DND-41 (cell line): ENCODE results near the gene TTLL10.

Source experiments
- ATAC-seq: fragments of 200-7000 bp; cut with Tn5 transposase; 3 replicates; pipeline ENCODE4 v1.9.1; 2021; ENCODE audit warnings: low read depth; ENCODE audit not compliant: insufficient read depth
- DNase-seq: peaks from one replicate; pipeline ENCODE4 v3.0.0-alpha.2; 2020
- H2AFZ ChIP-seq: 2 replicates; pipeline ENCODE4 v1.6.0; 2012; ENCODE audit warnings: low read depth, low read length
- H3K27ac ChIP-seq: 2 replicates; pipeline ENCODE4 v1.5.1; 2012; ENCODE audit warnings: low read length, inconsistent platforms
- H3K27me3 ChIP-seq: fragments of 200-600 bp; sonication (generic); 2 replicates; pipeline ENCODE4 v1.6.0; 2012; ENCODE audit warnings: low read length, mild to moderate bottlenecking, inconsistent platforms; ENCODE audit not compliant: insufficient read depth, poor library complexity
- H3K36me3 ChIP-seq: 2 replicates; pipeline ENCODE4 v1.5.1; 2012; ENCODE audit warnings: low read length, inconsistent platforms; ENCODE audit not compliant: insufficient read depth
- H3K4me1 ChIP-seq: 2 replicates; pipeline ENCODE4 v1.5.1; 2012; ENCODE audit warnings: mild to moderate bottlenecking, low read length; ENCODE audit not compliant: insufficient read depth
- H3K4me2 ChIP-seq: 2 replicates; pipeline ENCODE4 v1.6.0; 2012; ENCODE audit warnings: mild to moderate bottlenecking, moderate library complexity, low read length, inconsistent platforms; ENCODE audit not compliant: insufficient read depth
- H3K4me3 ChIP-seq, 2 experiments: fragments of 200-600 bp in 1 of 2; shearing (Covaris generic) in 1 of 2; 2 replicates each; pipeline ENCODE4 v1.5.1; 2012 to 2016; ENCODE audit warnings: inconsistent platforms in 2 of 2, low read length in 2 of 2, mild to moderate bottlenecking in 2 of 2, low read depth in 1 of 2, moderate library complexity in 1 of 2
- H3K79me2 ChIP-seq: 2 replicates; pipeline ENCODE4 v1.6.0; 2012; ENCODE audit warnings: low read length, inconsistent platforms; ENCODE audit not compliant: insufficient read depth
- H3K9ac ChIP-seq: 2 replicates; pipeline ENCODE4 v1.6.0; 2012; ENCODE audit warnings: low read depth, mild to moderate bottlenecking, inconsistent platforms, low read length, moderate library complexity
- H3K9me3 ChIP-seq: 2 replicates; pipeline ENCODE4 v1.5.1; 2012; ENCODE audit warnings: low read length, moderate library complexity, mild to moderate bottlenecking, inconsistent platforms; ENCODE audit not compliant: insufficient read depth, severe bottlenecking
- H4K20me1 ChIP-seq: 2 replicates; pipeline ENCODE4 v1.6.0; 2012; ENCODE audit warnings: low read length; ENCODE audit not compliant: insufficient read depth
- EZH2 ChIP-seq: IDR thresholded peaks from 3 replicates; pipeline ENCODE4 v1.6.1; 2012; ENCODE audit warnings: borderline replicate concordance, low read depth, mild to moderate bottlenecking, moderate library complexity, low read length, inconsistent platforms; ENCODE audit not compliant: severe bottlenecking
- TF ChIP-seq, protein P1 (sequence below): IDR thresholded peaks from 2 replicates; pipeline ENCODE4 v1.5.1; 2012; ENCODE audit warnings: borderline replicate concordance, low read length, moderate library complexity, mild to moderate bottlenecking; ENCODE audit not compliant: poor library complexity, severe bottlenecking; ENCODE audit errors: extremely low read depth

TTLL10 gene

DNA sequence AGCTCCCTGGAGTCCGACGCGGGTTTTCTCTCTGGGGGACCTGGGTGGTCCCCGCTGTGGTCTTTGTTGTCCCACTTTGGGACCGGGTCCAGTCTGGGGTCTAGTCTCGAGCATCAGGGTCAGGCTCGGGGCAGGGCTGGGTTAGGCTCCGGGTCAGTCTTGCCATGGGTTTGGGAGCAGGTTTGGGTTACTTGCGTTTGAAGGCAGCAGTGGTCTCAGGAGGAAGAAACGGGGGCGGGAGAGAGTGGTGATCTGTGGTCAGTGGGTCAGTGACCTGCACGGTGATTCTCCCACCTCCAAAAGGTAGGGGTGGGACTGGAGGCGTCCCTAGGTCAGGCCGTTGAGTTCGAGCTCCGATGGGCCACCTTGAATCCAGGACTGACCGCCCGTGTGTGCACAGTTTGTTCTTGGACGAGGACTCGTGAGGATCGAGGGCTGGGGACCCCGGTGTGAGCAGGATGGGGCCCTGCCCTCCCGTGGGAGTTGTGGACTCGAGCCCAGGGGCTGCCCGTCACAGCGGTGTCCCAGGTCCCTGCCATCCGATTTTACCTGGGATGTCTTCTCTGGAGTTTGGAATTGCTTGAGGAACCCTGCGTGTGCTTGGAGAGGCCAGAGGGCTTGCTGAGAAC, 60.6 kb downstream of the TTLL10 start:
- H3K36me3 ChIP-seq, result peaks cover 40% of the 10 kb centered on the region
- peaks cover 39% of the 10 kb centered on the region for H3K4me1 ChIP-seq
- TF ChIP-seq, protein P1, sequence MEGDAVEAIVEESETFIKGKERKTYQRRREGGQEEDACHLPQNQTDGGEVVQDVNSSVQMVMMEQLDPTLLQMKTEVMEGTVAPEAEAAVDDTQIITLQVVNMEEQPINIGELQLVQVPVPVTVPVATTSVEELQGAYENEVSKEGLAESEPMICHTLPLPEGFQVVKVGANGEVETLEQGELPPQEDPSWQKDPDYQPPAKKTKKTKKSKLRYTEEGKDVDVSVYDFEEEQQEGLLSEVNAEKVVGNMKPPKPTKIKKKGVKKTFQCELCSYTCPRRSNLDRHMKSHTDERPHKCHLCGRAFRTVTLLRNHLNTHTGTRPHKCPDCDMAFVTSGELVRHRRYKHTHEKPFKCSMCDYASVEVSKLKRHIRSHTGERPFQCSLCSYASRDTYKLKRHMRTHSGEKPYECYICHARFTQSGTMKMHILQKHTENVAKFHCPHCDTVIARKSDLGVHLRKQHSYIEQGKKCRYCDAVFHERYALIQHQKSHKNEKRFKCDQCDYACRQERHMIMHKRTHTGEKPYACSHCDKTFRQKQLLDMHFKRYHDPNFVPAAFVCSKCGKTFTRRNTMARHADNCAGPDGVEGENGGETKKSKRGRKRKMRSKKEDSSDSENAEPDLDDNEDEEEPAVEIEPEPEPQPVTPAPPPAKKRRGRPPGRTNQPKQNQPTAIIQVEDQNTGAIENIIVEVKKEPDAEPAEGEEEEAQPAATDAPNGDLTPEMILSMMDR, result no peak
- no peak for TF ChIP-seq EZH2
- peak overlapping the region; percentile 83 for H3K9ac ChIP-seq
- H3K4me2 ChIP-seq, result peak overlapping the region; percentile 99
- no peak for DNase-seq
- H3K4me3 ChIP-seq, result 0 out of 4 replicates have a peak overlapping the region, but pooled peaks of 1 of the 2 experiments have one; percentile 95
- ATAC-seq, result no peak
- no peak overlapping the region for H2AFZ ChIP-seq
- H3K9me3 ChIP-seq, result no peaks in the 10 kb centered on the region
- H3K27me3 ChIP-seq, result no peaks in the 10 kb centered on the region
- H3K27ac ChIP-seq, result no peak overlapping the region
- H3K79me2 ChIP-seq, result peaks cover 54% of the 10 kb centered on the region
- H4K20me1 ChIP-seq, result peaks cover 52% of the 10 kb centered on the region

DNA sequence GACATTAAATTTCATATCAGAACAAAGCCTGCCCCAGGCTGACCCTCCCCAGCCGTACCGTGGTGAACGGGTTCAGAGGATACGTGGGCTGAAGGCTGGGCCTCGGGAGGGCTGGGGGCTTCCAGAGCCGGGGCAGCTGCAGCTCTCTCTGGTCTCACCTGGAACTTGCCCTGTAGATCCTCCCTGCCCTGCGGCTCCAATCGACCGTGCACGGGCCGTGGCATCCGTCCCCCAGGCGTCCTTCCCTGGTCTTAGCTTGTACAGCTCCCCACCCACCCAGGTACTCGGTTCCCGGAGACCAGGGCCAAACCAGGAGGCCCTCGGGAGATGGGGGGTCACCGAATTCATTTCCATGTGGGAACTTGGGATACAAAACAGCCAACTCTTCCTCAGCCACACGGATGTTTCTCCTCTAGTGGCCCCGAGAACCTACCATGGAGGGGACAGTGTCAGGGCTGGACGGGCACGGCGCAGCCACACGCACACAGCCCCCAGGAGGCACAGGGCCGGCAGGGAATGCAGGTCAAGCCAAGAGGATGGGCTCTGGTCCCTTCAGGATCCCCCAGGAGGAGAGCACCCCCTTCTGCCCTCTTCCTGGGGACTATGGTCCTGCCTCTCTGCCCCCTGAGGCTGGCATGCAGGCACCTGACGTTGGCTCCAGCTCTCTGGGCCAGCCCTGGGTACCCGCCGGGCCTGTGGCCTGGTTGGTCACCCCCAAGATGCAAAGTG, 61.5 kb downstream of the TTLL10 start:
- peaks cover 45% of the 10 kb centered on the region for H3K79me2 ChIP-seq
- no peak overlapping the region for H2AFZ ChIP-seq
- peaks cover 31% of the 10 kb centered on the region for H3K4me1 ChIP-seq
- ATAC-seq (no peak), DNase-seq (no peak)
- H3K27ac ChIP-seq, result no peak overlapping the region
- TF ChIP-seq, protein P1, result no peak
- TF ChIP-seq EZH2, result no peak
- no peaks in the 10 kb centered on the region for H3K27me3 ChIP-seq
- no peaks in the 10 kb centered on the region for H3K9me3 ChIP-seq
- no peak overlapping the region for H3K4me2 ChIP-seq
- no peak overlapping the region for H3K4me3 ChIP-seq
- H4K20me1 ChIP-seq, result peaks cover 44% of the 10 kb centered on the region
- H3K9ac ChIP-seq, result no peak overlapping the region
- H3K36me3 ChIP-seq, result peaks cover 31% of the 10 kb centered on the region

DNA sequence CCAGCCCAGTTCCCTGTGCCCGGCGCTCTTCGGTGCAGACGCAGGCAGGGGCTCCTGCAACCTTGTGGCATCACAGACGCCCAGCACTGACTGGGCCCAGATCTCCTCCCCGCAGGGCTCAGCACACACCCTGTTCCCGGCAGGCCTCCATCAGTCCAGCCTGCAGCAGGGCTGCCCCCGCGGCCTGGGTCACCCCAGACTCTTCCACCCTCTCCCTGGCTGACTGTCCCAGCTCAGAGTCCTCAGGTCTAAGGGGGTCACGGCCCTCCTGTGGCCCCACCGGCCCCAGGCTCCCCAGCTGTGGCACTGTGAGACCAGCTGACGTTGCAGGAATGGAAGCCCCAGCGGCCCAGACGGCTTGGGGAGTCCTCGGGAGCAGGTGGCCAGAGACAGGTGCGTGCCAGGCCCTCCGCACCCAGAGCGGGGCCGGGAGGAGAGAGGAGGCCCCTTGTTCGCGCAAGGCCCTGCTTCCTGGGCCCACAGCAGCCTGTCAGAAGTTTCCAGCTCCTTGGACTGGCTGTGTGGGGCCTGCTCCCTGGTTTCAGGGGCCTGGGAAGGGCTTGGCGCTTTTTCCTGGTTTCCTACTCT, 62.6 kb downstream of the TTLL10 start:
- peaks cover 44% of the 10 kb centered on the region for H4K20me1 ChIP-seq
- no peak overlapping the region for H3K4me3 ChIP-seq
- H3K4me1 ChIP-seq, result peaks cover 24% of the 10 kb centered on the region
- H3K27ac ChIP-seq, result no peak overlapping the region
- no peak overlapping the region for H3K9ac ChIP-seq
- H3K27me3 ChIP-seq, result no peaks in the 10 kb centered on the region
- H3K36me3 ChIP-seq, result peaks cover 29% of the 10 kb centered on the region
- no peak for ATAC-seq
- H2AFZ ChIP-seq, result no peak overlapping the region
- DNase-seq, result no peak
- TF ChIP-seq, protein P1, result no peak
- no peak for TF ChIP-seq EZH2
- H3K79me2 ChIP-seq, result peaks cover 34% of the 10 kb centered on the region
- H3K4me2 ChIP-seq, result no peak overlapping the region
- H3K9me3 ChIP-seq, result no peaks in the 10 kb centered on the region
